GM19467 (cell line): Measurements from ENCODE around the gene AUNIP.
"Not testable (repeated sequence)": the region's sequence is repeated elsewhere in the genome, so short reads cannot be mapped to it uniquely, and the experiment has no call there.

Experiments
- ATAC-seq: cut with Tn5 transposase; IDR thresholded peaks from one replicate; pipeline ENCODE4 v1.9.1; 2021; ENCODE audit warnings: mild to moderate bottlenecking, moderate library complexity; ENCODE audit not compliant: unreplicated experiment

AUNIP gene

DNA sequence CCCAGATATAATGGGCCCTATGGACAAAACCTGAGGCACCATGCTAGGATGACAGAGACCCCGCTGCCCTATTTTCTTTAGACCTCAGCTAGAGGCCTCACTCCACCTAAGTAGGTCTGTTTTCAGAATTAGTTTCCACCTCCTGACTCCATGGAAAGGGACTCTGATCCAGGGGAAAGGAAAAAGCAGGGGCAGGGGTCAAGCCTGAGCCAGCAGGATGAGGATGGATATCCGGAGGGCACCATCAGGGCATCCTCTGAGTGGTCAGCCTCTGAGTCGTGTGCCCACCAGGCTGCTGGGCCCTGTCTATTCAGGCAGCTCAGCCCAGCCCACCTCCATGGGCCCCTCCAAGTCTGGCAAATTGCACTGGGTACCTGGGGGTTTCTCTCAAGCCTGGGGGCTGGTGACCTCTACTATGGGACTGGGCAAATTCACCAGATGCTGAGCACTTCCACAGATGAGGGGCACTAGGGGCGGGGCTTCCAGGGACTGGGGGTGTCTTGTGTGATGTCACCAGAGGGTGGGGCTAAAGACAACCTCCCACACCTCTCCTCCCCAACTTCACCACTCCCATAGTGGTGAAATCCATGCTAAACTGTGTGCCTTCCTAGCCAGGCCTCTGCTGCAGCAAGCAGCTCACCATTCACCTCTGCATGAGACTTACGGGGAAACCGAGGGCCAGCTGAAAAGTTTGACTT, 10.8 kb upstream of the AUNIP start:
- ATAC-seq = no peak

DNA sequence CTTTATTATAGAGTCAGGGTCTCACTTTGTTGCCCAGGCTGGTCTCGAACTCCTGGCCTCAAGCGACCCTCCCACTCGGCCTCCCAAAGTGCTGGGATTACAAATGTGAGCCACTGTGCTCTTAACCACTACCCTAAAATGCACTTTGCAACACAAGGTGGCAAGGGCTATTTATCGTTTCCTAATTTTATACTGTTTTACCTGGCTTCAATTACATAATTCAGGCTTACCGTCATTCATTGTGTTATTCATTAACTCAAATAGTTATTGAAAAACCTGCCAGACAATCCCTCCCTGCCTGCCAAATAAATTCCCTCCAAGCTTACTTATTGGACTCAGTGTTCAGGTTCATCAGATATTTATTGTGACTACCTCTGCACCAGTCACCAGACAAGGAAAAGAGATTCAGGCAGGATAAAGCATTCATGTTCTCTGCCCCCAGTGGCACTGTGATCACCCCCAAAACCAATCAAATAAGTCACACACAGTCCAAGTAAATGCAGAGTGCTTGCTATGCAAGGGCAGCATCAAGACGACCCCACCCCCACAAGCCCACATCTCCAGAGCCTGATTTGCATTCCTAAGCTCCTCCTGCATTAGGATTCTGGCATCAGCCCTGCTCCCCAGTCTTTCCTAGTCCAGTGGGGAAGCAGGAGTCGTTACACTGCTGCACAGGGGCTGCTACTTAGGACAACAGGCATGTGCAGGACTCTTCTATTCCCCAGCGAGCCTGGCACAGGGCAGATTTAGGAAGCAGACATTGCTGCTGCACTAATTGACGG, 8.1 kb upstream of the AUNIP start:
- ATAC-seq = no peak

DNA sequence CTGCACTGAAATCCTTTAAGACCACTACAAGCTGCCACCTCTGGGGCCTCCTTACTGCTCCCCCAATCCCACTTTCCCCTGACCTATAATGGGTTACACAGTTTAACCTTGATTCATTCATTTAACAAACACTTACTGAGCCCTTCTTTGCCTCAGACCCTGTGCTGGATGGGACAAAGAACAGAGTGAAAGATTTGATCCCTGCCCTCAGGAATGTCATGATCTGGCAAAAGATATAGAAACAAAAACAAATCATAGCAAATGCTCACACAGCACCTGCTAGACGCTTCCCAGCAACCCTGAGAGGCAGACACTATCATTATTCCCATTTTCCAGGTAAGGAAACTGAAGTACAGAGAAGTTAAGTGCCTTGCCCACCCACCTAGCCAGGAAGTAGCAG, 7.0 kb upstream of the AUNIP start:
- ATAC-seq = no peak

DNA sequence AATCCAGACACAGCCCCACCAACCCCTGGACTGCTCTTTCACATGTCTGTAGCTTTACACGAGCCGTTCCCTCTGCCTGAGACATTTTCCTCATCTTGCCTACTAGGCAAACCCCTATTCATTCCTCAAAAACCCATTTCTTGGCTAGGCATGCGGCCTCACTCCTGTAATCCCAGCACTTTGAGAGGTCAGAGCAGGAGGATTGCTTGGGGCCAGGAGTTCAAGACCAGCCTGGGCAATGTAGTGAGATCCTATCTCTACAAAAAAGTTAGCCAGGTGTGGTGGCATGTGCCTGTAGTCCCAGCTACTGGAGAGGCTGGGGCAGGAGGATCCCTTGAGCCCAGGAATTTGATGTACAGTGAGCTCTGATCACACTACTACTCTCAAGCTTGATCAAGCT, 5.2 kb upstream of the AUNIP start:
- ATAC-seq = no peak

DNA sequence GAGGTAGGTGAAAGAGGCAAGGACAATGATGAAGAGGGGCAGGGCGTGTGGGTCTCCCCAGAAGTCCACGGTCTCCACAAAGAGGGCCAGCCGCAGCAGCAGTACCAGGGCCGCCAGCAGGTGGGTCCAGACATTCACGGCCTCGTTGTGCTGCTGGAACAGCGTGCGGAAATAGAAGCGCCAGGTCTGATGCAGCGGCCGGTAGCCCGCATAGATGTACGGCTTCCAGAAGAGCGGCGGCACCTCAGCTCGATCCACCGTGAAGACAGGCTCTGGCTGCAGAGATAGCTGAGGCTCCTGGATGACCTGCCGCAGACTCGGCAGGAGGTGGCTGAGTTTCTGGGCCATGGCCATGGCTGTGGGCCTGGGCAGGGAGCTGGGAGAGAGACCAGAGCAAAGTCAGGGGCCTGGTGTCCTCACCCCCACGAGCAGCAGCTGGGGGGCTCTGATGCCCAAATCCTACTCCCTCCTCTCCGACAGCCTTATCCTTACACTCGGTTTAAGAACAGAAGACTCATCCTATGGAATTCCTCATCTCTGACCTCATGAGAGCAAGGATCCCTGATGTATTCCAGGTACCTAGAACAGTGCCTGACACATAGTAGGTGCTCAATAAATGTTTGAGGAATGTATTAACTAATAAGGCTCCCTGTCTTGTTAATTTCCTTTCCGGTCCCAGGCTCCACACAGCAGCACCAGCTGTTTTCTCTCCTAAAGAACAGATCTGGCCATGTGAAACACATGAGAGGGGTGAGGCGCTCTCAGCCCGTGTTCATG, 4.4 kb upstream of the AUNIP start:
- ATAC-seq = no peak

DNA sequence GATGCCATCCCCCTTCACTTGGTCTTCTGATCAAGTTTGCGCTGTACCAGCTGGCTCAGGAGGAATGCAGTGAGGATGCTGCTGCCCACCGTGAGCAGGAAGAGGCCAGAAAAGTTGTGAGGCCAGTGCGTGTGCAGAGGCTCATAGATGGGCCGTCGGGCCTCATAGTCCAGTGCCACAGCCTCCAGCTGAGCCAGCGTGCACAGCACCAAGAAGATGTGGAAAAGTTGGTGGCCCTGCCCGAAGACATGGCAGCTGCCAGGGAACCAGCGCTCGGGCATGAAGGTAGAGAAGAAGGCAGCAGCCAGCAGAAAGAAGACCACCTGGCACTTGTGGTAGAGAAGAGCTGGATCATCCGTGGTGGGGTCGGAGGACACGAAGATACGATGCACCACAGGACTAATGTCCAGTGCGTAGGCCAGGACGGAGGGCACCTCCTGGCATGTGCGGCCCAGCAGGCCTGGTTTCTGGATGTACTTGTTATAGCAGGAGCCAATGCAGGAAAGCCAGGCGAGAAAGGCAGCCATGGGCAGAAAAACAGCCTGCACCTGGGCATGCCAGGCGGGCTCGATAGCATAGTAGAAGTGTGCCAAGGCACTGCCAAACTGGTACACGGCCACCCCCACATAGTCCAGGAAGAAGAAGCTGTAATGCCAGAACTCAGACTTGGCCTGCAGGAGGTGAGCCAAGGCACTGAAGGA, 3.7 kb upstream of the AUNIP start:
- ATAC-seq = no peak

DNA sequence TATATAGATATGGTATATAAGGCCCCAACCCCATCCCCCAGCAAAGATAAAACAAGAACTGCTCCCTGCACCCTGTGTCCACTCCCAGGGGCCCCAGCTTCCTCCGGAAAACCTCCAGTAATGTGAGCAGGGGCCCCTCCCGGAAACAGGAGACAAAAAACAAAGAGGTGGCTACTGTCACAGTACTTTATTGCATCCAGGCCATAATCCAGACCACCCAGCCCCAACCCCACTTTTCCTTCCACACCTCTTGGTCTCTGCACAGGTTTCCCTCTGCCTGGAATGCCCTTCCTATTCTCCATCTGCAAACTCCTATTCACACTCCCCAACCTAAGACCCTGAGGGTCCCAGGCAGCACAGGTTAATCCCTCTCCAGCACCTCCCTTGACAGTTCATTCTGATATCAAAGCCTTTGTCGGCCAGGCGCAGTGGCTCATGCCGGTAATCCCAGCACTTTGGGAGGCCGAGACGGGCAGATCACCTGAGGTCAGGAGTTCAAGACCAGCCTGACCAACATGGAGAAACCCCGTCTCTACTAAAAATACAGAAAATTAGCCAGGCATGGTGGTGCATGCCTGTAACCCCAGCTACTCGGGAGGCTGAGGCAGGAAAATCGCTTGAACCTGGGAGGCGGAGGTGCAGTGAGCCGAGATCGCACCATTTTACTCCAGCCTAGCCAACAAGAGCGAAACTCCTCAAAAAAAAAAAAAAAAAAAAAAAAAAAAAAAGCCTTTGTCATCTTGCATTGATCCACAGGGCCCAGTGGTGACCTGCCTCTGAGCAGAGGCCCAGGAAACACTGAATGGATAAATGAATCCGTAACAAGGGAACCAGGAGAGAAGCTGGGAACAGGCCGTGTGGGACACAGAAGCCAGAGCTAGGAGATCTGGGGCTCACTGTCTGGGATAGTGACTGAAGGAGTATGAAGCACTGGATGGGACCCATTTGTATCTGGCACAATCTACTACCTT, 2.3 kb upstream of the AUNIP start:
- ATAC-seq = no peak

DNA sequence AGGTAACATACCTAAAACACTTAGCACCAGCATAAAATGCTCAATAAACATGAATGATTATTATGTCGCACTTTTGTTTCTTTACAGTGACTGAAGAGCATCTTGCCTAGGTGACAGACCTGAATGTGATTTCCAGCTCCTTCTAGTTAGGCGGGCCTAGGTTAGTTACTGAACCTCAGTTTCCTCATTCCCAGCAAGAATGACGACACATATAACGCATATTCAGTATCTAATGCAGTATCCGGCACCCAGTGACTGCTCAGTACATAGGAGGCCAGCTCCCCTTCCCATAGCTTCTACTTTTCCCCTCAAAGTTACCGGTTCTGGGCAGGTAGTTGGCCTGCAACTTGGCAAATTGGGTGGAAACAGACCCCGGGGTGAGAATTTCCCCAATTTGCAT, 763 bp downstream of the AUNIP start:
- no peak for ATAC-seq

DNA sequence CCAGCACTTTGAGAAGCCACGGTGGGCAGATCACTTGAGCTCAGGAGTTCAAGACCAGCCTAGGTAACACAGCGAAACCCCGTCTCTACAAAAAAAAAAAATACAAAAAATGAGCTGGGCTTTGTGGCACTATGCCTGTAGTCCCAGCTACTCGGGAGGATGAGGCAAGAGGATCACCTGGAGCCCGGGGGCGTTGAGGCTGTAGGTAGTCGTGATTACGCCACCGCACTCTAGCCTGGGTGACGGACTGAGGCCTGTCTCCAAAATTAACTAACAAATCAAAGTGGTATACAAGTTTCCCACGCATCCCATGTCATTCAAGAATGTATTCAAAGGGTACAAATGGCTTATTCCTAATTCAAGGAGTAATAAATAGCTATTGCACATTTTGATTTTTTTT, 2.4 kb downstream of the AUNIP start:
- no peak for ATAC-seq

DNA sequence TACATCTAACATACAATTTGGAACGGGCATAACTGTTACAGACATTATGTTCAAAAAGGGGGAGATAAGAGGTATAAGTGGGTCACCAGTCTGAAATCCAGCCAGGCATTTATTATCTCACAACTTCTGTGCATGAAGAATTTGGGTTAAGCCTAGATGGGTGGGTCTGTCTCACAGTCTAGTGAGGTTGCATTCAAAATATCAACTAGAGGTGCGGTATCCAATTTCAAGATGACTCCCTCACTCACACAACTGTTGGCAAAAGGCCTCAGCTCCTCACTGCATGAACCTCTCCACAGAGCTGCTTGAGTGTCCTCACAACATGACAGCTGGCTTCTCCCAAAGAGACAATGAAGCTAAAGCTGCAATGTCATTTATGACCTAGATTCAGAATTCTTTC, 4.7 kb downstream of the AUNIP start:
- ATAC-seq = no peak

DNA sequence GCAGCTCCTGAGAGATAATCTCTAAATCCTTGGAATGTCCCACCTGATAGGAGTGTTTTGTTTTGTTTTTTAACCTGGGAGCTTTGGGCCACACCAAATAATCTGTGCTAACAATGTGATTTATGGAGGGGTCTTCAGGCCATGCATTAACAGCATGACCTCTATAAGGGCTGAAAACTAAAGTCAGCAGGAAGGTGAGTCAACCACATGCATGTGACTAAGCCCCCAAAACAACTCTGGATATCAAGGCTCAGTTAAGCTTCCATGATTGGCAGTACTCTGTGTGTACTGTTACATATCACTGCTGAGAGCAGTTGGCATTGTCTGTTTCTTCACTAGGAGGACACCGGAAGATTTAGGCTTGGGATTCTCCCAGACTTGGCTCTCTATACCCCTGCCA, 10.7 kb downstream of the AUNIP start:
- ATAC-seq = no peak

DNA sequence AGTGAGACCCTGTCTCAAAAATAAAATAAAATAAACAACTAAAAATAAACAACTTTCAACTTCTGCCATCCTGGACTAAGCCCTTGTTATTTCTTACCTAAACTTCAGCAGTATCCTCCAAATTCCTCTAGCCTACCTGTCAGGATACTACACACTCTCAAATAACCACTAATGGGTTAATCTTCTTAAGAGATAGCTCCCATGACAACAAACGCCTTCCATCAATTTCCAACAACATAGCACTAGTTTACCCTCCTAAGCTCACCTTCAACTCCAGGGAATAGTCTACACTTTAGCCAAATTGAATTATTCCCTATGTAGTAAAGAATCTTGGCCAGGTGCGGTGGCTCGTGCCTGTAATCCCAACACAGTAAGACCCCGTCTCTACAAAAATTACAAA, 11.3 kb downstream of the AUNIP start:
- ATAC-seq = no peak

DNA sequence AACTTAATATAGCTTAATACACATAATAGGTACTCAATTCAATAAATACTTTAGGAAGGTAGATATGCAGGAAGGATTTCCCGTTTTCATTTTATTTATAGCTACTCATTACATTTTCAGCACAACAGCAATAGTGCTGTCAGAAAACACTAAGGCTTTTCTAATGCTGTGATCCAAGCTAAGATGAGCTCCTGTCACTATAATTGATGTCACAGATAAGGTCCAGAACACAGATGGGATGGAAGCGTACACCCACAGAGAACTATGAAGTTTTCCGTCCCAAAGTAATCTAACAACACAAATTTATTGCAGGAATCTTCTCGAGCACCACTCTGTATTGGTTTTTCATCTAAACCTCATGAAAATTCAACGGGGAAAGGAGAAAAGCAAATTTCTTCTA, 13.6 kb downstream of the AUNIP start:
- ATAC-seq = no peak

DNA sequence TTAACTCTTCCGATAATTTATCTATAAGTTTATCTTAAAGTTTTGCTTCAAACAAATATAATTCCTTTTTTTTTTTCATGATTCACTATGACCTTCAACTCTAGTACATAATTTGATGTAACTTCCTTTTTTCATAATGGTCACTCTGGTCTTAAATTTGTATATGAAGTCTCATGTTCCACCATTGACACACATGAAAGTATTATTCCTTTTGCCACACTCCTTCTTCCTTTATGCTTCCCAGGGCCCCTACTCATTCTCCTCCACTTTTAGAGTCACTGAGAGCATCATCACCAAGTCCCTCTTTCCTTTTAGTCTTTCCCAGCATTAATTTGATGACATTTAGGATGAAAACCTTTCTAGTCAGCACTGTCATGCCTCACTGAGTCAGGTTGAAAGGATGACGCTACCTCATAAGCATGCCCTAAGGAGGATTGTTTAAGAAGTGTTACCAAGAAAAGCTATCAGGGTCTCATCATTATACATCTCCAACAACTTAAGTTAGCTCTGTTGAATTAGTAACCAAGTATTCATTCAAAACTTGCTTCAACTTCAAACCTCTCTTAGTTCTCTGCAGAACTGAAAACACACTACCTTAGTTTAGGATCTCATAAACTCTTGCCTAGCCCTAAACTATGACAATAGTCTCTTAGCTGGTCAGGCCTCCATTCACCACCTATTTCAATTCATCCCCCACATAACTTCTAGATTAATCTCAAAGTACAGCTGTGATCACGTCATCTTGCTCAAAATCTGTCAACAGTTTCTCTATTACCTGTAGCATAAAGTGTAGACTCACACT, 14.5 kb downstream of the AUNIP start:
- no peak for ATAC-seq

DNA sequence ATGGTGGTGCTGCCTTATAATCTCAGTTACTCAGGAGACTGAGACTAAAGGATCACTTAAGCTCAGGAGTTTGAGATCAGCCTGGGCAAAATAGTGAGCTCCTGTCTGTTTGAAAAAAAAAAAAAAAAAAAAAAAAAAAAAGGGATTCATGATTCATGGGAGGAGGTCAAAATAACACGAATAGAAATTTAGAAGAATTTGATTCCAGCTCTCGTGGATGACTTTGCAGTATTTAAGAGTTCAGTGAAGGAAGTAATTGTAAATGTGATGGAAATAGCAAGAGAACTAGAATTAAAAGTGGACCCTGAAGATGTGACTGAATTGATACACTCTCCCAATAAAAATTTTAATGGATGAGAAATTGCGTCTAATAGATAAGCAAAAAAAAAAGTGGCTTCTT, 15.8 kb downstream of the AUNIP start:
- no peak for ATAC-seq

DNA sequence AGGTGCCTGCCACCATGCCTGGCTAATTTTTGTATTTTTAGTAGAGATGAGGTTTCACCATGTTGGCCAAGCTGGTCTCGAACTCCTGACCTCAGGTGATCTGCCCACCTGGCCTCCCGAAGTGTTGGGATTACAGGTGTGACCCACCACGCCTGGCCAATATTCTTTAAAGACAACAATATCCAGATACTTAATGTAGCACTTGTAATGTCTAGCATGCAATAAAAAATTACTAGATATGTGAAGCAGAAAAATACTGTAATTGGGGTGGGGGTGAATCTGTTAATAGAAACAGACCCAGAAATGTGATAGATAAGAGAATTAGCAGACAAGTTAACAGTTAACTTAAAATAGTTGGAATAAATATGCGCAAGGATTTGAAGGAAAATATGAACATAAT, 19.4 kb downstream of the AUNIP start:
- not testable (repeated sequence) for ATAC-seq

DNA sequence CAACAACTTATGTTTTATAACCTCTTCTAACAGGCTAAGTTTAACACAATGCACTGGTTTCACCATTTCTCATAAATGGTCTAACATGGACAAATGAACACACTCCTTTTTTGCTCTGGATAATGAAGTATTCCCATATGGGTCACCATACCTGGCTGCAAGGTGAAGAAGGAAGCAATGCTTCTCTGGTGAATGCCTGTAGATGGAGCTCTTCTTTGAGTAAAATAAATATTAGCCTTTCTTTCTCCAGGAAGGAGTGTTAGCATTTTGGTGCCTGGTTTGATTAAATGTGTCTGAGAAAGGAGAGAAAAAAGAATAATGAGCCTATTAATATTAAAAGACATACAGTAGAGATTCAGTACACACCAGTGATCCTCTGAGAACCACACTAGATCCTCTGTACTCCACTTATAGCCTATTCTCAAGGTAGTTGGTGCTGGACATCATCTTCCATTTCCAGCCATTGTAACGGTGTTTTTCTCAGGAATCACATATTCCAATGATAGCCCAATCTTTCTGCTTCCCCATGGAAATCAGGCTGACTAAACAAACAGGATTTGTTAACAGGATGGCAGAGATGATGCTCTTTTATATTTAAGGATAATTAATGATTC, 21.9 kb downstream of the AUNIP start:
- no peak for ATAC-seq

DNA sequence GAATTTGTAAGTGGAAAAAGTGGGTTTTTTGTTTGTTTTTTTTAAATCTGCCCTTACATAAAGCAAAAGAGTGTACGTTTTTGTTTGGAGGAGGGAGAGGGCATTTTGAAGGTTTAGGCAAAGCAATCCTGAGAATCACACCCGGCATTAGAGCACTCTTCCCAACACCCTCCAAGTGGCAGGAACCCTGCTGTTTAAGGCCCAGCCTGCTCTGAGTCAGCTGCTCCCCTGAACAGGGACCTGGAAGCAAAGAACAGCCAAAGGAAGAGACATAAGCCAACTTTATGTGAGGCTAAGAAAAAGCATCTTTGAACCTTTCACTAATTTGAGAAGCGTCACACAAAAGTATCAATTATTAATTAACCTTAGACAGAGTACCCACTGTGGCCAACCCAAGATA, 22.6 kb downstream of the AUNIP start:
- no peak for ATAC-seq

DNA sequence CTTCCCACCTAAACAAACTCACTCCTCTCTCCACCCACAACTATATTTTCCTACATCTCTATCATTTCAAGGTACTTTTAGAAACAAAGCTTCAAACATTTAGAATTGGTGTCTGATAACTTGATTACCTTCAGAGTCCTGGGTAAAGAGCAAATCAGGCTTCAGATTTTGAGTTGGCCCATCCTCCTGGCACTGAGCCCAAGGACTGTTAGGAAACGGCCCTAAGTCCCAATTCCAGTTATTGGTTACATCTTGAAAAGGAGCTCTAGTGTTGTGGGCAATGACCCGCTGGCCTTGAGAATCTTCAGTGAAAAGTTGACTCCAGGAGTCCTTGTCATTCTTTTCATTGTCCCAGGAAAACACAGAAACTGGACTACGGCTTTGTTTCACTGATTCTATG, 24.4 kb downstream of the AUNIP start:
- ATAC-seq = no peak
